Neural progenitor cell (in vitro differentiated cells): ENCODE results near the gene C4BPA.

Experiments used
- CTCF ChIP-seq: fragments of 200-600 bp; sonication (generic); IDR thresholded peaks from 2 replicates; pipeline ENCODE4 v1.5.1; 2017; ENCODE audit warnings: antibody characterized with exemption, mild to moderate bottlenecking
- EZH2 ChIP-seq: fragments of 200-600 bp; sonication (generic); IDR thresholded peaks from 2 replicates; pipeline ENCODE4 v1.6.1; 2017; ENCODE audit warnings: antibody characterized with exemption, mild to moderate bottlenecking, moderate library complexity
- EZH2phosphoT487 ChIP-seq: fragments of 200-600 bp; sonication (generic); IDR thresholded peaks from 2 replicates; pipeline ENCODE4 v1.6.1; 2017; ENCODE audit warnings: antibody characterized with exemption

GRCh38 chr1:207181847-207182246 lies 77.8 kb downstream of the C4BPA start:
- TF ChIP-seq CTCF = no peak
- TF ChIP-seq EZH2 = no peak
- no peak for TF ChIP-seq EZH2phosphoT487
